H9 (cell line): ENCODE measurements around the gene MAP2K2. TPM values are rescaled to one million over a fixed set of nuclear protein-coding genes. Genes with fewer than 3 reads are reported as not detected.

Source experiments
- DNase-seq: peaks from one replicate; pipeline ENCODE4 v3.0.0-alpha.2; 2017
- H2AFZ ChIP-seq: one replicate; pipeline ENCODE4 v1.6.1; 2013; ENCODE audit warnings: mild to moderate bottlenecking, low read length, control low read depth, moderate library complexity
- H2AK5ac ChIP-seq: 2 replicates; pipeline ENCODE4 v1.6.1; 2013; ENCODE audit warnings: low read length, control low read depth, mixed read lengths; ENCODE audit not compliant: insufficient read length
- H2BK120ac ChIP-seq: one replicate; pipeline ENCODE4 v1.6.1; 2013; ENCODE audit warnings: low read depth, mild to moderate bottlenecking, low read length, control low read depth, inconsistent platforms; ENCODE audit not compliant: poor library complexity, severe bottlenecking
- H2BK12ac ChIP-seq: 2 replicates; pipeline ENCODE4 v1.6.1; 2013; ENCODE audit warnings: low read length, control low read depth, mixed read lengths, low read depth; ENCODE audit not compliant: insufficient read length
- H2BK15ac ChIP-seq: 2 replicates; pipeline ENCODE4 v1.6.1; 2013; ENCODE audit warnings: low read depth, low read length, control low read depth
- H2BK20ac ChIP-seq: one replicate; pipeline ENCODE4 v1.6.1; 2013; ENCODE audit warnings: low read depth, mild to moderate bottlenecking, low read length, control low read depth, inconsistent platforms; ENCODE audit not compliant: poor library complexity, severe bottlenecking
- H2BK5ac ChIP-seq: 2 replicates; pipeline ENCODE4 v1.6.1; 2013; ENCODE audit warnings: low read length, control low read depth, mixed read lengths; ENCODE audit not compliant: insufficient read length
- H3K14ac ChIP-seq: 2 replicates; pipeline ENCODE4 v1.6.1; 2013; ENCODE audit warnings: low read length, control low read depth; ENCODE audit not compliant: insufficient read depth
- H3K18ac ChIP-seq: 2 replicates; pipeline ENCODE4 v1.6.1; 2013; ENCODE audit warnings: low read depth, mild to moderate bottlenecking, mixed read lengths, low read length, control low read depth; ENCODE audit not compliant: insufficient read length
- H3K23ac ChIP-seq: 2 replicates; pipeline ENCODE4 v1.6.1; 2013; ENCODE audit warnings: low read length, control low read depth, mixed read lengths, low read depth; ENCODE audit not compliant: insufficient read length
- H3K23me2 ChIP-seq: 2 replicates; pipeline ENCODE4 v1.6.1; 2013; ENCODE audit warnings: low read depth, mild to moderate bottlenecking, mixed read lengths, low read length, control low read depth; ENCODE audit not compliant: insufficient read length, poor library complexity, severe bottlenecking
- H3K27ac ChIP-seq: 2 replicates; pipeline ENCODE4 v1.5.1; 2013; ENCODE audit warnings: low read length, control low read depth, mixed read lengths, low read depth; ENCODE audit not compliant: insufficient read length
- H3K27me3 ChIP-seq: 2 replicates; pipeline ENCODE4 v1.6.1; 2013; ENCODE audit warnings: low read length, control low read depth, inconsistent platforms; ENCODE audit not compliant: insufficient read depth
- H3K4ac ChIP-seq: 2 replicates; pipeline ENCODE4 v1.6.1; 2013; ENCODE audit warnings: low read depth, mild to moderate bottlenecking, control low read depth, inconsistent platforms, low read length, moderate library complexity
- H3K4me1 ChIP-seq: 2 replicates; pipeline ENCODE4 v1.6.1; 2013; ENCODE audit warnings: low read length, control low read depth, inconsistent platforms; ENCODE audit not compliant: insufficient read depth
- H3K4me2 ChIP-seq: 2 replicates; pipeline ENCODE4 v1.6.1; 2013; ENCODE audit warnings: low read length, control low read depth, mixed read lengths; ENCODE audit not compliant: insufficient read length, insufficient read depth
- H3K56ac ChIP-seq: 2 replicates; pipeline ENCODE4 v1.6.1; 2013; ENCODE audit warnings: low read depth, mild to moderate bottlenecking, mixed read lengths, low read length, control low read depth; ENCODE audit not compliant: insufficient read length
- H3K79me1 ChIP-seq: 2 replicates; pipeline ENCODE4 v1.6.1; 2013; ENCODE audit warnings: low read depth, mild to moderate bottlenecking, moderate library complexity, low read length, control low read depth, inconsistent platforms; ENCODE audit not compliant: insufficient read depth, poor library complexity, severe bottlenecking
- H3K79me2 ChIP-seq: 2 replicates; pipeline ENCODE4 v1.6.1; 2013; ENCODE audit warnings: low read length, control low read depth, inconsistent platforms; ENCODE audit not compliant: insufficient read depth
- H3K9ac ChIP-seq: 2 replicates; pipeline ENCODE4 v1.6.1; 2013; ENCODE audit warnings: low read length, control low read depth, mixed read lengths; ENCODE audit not compliant: insufficient read length; ENCODE audit errors: extremely low read depth
- H3K9me3 ChIP-seq: one replicate; pipeline ENCODE4 v1.6.1; 2013; ENCODE audit warnings: low read depth, low read length, inconsistent platforms; ENCODE audit not compliant: control insufficient read depth
- H3T11ph ChIP-seq: one replicate; pipeline ENCODE4 v1.6.1; 2013; ENCODE audit warnings: mild to moderate bottlenecking, low read length, control low read depth, inconsistent platforms
- H4K20me1 ChIP-seq: one replicate; pipeline ENCODE4 v1.6.1; 2013; ENCODE audit not compliant: control insufficient read depth, insufficient read length, insufficient read depth
- H4K5ac ChIP-seq: 2 replicates; pipeline ENCODE4 v1.6.1; 2013; ENCODE audit warnings: low read depth, mild to moderate bottlenecking, mixed read lengths, low read length, control low read depth; ENCODE audit not compliant: insufficient read length
- H4K8ac ChIP-seq: replicated peaks from 2 replicates; pipeline ENCODE4 v1.6.1; 2013; ENCODE audit warnings: low read length, control low read depth, mixed read lengths, low read depth; ENCODE audit not compliant: insufficient read length
- H4K91ac ChIP-seq: 2 replicates; pipeline ENCODE4 v1.6.1; 2013; ENCODE audit warnings: low read depth, mild to moderate bottlenecking, moderate library complexity, mixed read lengths, low read length, control low read depth; ENCODE audit not compliant: insufficient read length
- H3K27ac Mint-ChIP-seq, 3 experiments: 2 replicates in 2 of 3; 3 replicates in 1 of 3; pipeline ENCODE4 v1.8.0; 2020 to 2021; ENCODE audit warnings: mixed read lengths in 3 of 3, mild to moderate bottlenecking in 1 of 3, moderate library complexity in 1 of 3
- H3K27me3 Mint-ChIP-seq: 2 replicates; pipeline ENCODE4 v1.8.0; 2021; ENCODE audit warnings: low read depth, mild to moderate bottlenecking, moderate library complexity, mixed read lengths
- H3K36me3 Mint-ChIP-seq, 3 experiments: 2 replicates in 2 of 3; 3 replicates in 1 of 3; pipeline ENCODE4 v1.8.0; 2020 to 2021; ENCODE audit warnings: low read depth in 3 of 3, mixed read lengths in 3 of 3; ENCODE audit not compliant: insufficient read depth in 1 of 3
- H3K4me1 Mint-ChIP-seq, 2 experiments: 2 replicates each; pipeline ENCODE4 v1.8.0; 2020; ENCODE audit warnings: mixed read lengths in 2 of 2
- H3K4me3 Mint-ChIP-seq, 2 experiments: 2 replicates in 1 of 2; 3 replicates in 1 of 2; pipeline ENCODE4 v1.8.0; 2020 to 2021; ENCODE audit warnings: mild to moderate bottlenecking in 2 of 2, mixed read lengths in 2 of 2, moderate library complexity in 1 of 2
- H3K9me3 Mint-ChIP-seq, 2 experiments: 2 replicates in 1 of 2; 3 replicates in 1 of 2; pipeline ENCODE4 v1.8.0; 2020; ENCODE audit warnings: mild to moderate bottlenecking in 2 of 2, mixed read lengths in 2 of 2, moderate library complexity in 1 of 2
- CTCF ChIP-seq: fragments of 200-600 bp; sonication (generic); conservative IDR thresholded peaks from 3 replicates; pipeline ENCODE4 v1.8.0; 2021; ENCODE audit warnings: antibody characterized with exemption, mild to moderate bottlenecking
- WGBS: extraction: QIAGEN DNeasy Blood & Tissue Kit; methylation state at CpG from one replicate; pipeline ENCODE4 v1.1.7; 2013; ENCODE audit warnings: missing lambda C conversion rate, low lambda C conversion rate, mixed read lengths; ENCODE audit not compliant: insufficient read length; ENCODE audit errors: extremely low coverage; 5-methylcytosine and 5-hydroxymethylcytosine counted together
- total RNA-seq: library from RNA; stranded (reverse); gene quantifications from 2 replicates; pipeline ENCODE4 v1.2.1, GENCODE V29; 2021

Gene MAP2K2
- total RNA-seq, 1 experiment from 2014 or later = 167 TPM

GRCh38 chr19:4087787-4088679, 35.9 kb downstream of the MAP2K2 start:
- TF ChIP-seq CTCF = no peak
- no CpG with 5 or more reads among the region's 31 CpGs for WGBS
- no peak overlapping the region for H2BK20ac ChIP-seq

More at GRCh38 chr19:4087787-4088679, 35.9 kb downstream of the MAP2K2 start:
- Histone ChIP-seq H2BK12ac (no peak overlapping the region), H3K79me2 (no peaks in the 10 kb centered on the region), H3K27me3 (no peaks in the 10 kb centered on the region), H2AK5ac (no peak overlapping the region), H3K9ac (no peak overlapping the region), H3K4me1 (no peaks in the 10 kb centered on the region), H3K4me2 (no peak overlapping the region), H2AFZ (no peak overlapping the region), H2BK120ac (no peak overlapping the region), H4K8ac (no peak overlapping the region), H3K23ac (no peak overlapping the region), H3K79me1 (no peaks in the 10 kb centered on the region), H3T11ph (no peak overlapping the region), H3K56ac (no peak overlapping the region), H3K4ac (no peak overlapping the region), H4K5ac (no peak overlapping the region), H4K91ac (no peak overlapping the region), H2BK15ac (no peak overlapping the region), H3K14ac (no peak overlapping the region), H3K18ac (no peak overlapping the region), H3K23me2 (no peaks in the 10 kb centered on the region), H2BK5ac (no peak overlapping the region), H3K9me3 (no peaks in the 10 kb centered on the region), H3K27ac (no peak overlapping the region), H4K20me1 (no peaks in the 10 kb centered on the region)
- Mint-ChIP-seq H3K9me3 (no peaks in the 10 kb centered on the region; a peak in 1 of 5 replicates), H3K36me3 (peaks cover 3 to 17% (median 14%) of the 10 kb centered on the region in 3 experiments; a peak in 6 of 7 replicates), H3K27me3 (no peaks in the 10 kb centered on the region; the same call in 1 of the 2 replicates), H3K4me1 (peaks cover 0 to 7% of the 10 kb centered on the region in 2 experiments; a peak in 1 of 4 replicates), H3K4me3 (no peak overlapping the region), H3K27ac (peak overlapping the region in 2 of 3 experiments; percentile 57 to 91; a peak in 2 of 7 replicates)
- DNase-seq = no peak
